Measurements from ENCODE around the gene OLFM2.

The OLFM2 gene

GRCh38 chr19:9806803-9807202 lies 129.5 kb downstream of the OLFM2 start:
- no peak overlapping the region for H3K4me3 ChIP-seq (replicated peaks; ENCODE audit: low read depth, low read length)
- no peak for TF ChIP-seq CTCF (IDR thresholded peaks at IDR 0.05; ENCODE audit: low read length, missing control alignments)
- no peak for DNase-seq (ENCODE audit: low read depth)

Data from fibroblast of pulmonary artery (primary cell).